GM23248 (cell line): ENCODE data around the gene GMPPA. TPM values are rescaled to one million over a fixed set of nuclear protein-coding genes. Genes with fewer than 3 reads are reported as not detected.

Source experiments
- DNase-seq: peaks from one replicate; pipeline ENCODE4 v3.0.0-alpha.2; 2015
- H2AFZ ChIP-seq: fragments of 200-600 bp; sonication (generic); 2 replicates; pipeline ENCODE4 v1.6.1; 2016; ENCODE audit warnings: antibody characterized with exemption
- H3F3A ChIP-seq: fragments of 200-600 bp; sonication (generic); 2 replicates; pipeline ENCODE4 v1.6.1; 2016; ENCODE audit warnings: mild to moderate bottlenecking, antibody characterized with exemption, mixed run types; ENCODE audit not compliant: insufficient read depth
- H3K27ac ChIP-seq: fragments of 200-600 bp; sonication (generic); 2 replicates; pipeline ENCODE4 v1.5.1; 2016; ENCODE audit warnings: mild to moderate bottlenecking
- H3K27me3 ChIP-seq: fragments of 200-600 bp; sonication (generic); replicated peaks from 2 replicates; pipeline ENCODE4 v1.6.1; 2016; ENCODE audit warnings: mild to moderate bottlenecking; ENCODE audit not compliant: insufficient read depth
- H3K36me3 ChIP-seq: fragments of 200-600 bp; sonication (generic); 2 replicates; pipeline ENCODE4 v1.6.1; 2016; ENCODE audit warnings: low read depth, mild to moderate bottlenecking
- H3K4me1 ChIP-seq: fragments of 200-600 bp; sonication (generic); 2 replicates; pipeline ENCODE4 v1.6.1; 2016; ENCODE audit warnings: mild to moderate bottlenecking; ENCODE audit not compliant: insufficient read depth
- H3K4me2 ChIP-seq: fragments of 200-600 bp; sonication (generic); one replicate; pipeline ENCODE4 v1.6.1; 2016; ENCODE audit warnings: mild to moderate bottlenecking; ENCODE audit not compliant: unreplicated experiment
- H3K4me3 ChIP-seq: fragments of 200-600 bp; sonication (generic); 2 replicates; pipeline ENCODE4 v1.5.1; 2016; ENCODE audit warnings: mild to moderate bottlenecking
- H3K79me2 ChIP-seq: fragments of 200-600 bp; sonication (generic); 2 replicates; pipeline ENCODE4 v1.6.1; 2016; ENCODE audit warnings: mild to moderate bottlenecking; ENCODE audit not compliant: insufficient read depth
- H3K9ac ChIP-seq: fragments of 200-600 bp; sonication (generic); 2 replicates; pipeline ENCODE4 v1.6.1; 2016; ENCODE audit warnings: mild to moderate bottlenecking
- H3K9me2 ChIP-seq: fragments of 200-600 bp; sonication (generic); 2 replicates; pipeline ENCODE4 v1.6.1; 2016; ENCODE audit warnings: mixed run types, mild to moderate bottlenecking, moderate library complexity; ENCODE audit not compliant: insufficient read depth
- H3K9me3 ChIP-seq: fragments of 200-600 bp; sonication (generic); one replicate; pipeline ENCODE4 v1.6.1; 2017; ENCODE audit warnings: low read depth
- H4K20me1 ChIP-seq: fragments of 200-600 bp; sonication (generic); 2 replicates; pipeline ENCODE4 v1.6.0; 2016; ENCODE audit not compliant: insufficient read depth
- EZH2 ChIP-seq: fragments of 200-600 bp; sonication (generic); IDR thresholded peaks from 2 replicates; pipeline ENCODE4 v1.6.1; 2018; ENCODE audit warnings: antibody characterized with exemption, mild to moderate bottlenecking; ENCODE audit not compliant: insufficient read depth, poor library complexity, severe bottlenecking
- EZH2phosphoT487 ChIP-seq: fragments of 200-600 bp; sonication (generic); IDR thresholded peaks from 2 replicates; pipeline ENCODE4 v1.6.1; 2018; ENCODE audit warnings: antibody characterized with exemption, moderate library complexity, mild to moderate bottlenecking, low read depth; ENCODE audit not compliant: insufficient read depth
- WGBS, 2 experiments: methylation state at CpG; one replicate each; pipeline ENCODE4 v1.1.6; 2015 to 2017; ENCODE audit warnings: low lambda C conversion rate in 2 of 2, low coverage in 1 of 2; ENCODE audit errors: missing lambda C conversion rate in 2 of 2; 5-methylcytosine and 5-hydroxymethylcytosine counted together
- in situ Hi-C: fragments of 300-500 bp; cut with MboI; formaldehyde crosslinking; loops from 2 replicates; pipeline ENCODE4 v1.15.0; 2020
- polyA plus RNA-seq: library from polyadenylated mRNA; unstranded; fragments of >200 nt; fragmentation: Nextera tagmentation; extraction: Ambion mirVana; gene quantifications from 2 replicates; pipeline ENCODE4 v1.2.1, GENCODE V29; 2016
- total RNA-seq: library from RNA; depleted of rRNA; stranded (reverse); fragments of >200 nt; shearing (Covaris generic); gene quantifications from 2 replicates; pipeline ENCODE4 v1.2.3, GENCODE V29; 2014

The GMPPA gene
- total and polyA plus RNA-seq, 2 experiments from 2014 or later: 60.6 to 65.6 TPM

DNA sequence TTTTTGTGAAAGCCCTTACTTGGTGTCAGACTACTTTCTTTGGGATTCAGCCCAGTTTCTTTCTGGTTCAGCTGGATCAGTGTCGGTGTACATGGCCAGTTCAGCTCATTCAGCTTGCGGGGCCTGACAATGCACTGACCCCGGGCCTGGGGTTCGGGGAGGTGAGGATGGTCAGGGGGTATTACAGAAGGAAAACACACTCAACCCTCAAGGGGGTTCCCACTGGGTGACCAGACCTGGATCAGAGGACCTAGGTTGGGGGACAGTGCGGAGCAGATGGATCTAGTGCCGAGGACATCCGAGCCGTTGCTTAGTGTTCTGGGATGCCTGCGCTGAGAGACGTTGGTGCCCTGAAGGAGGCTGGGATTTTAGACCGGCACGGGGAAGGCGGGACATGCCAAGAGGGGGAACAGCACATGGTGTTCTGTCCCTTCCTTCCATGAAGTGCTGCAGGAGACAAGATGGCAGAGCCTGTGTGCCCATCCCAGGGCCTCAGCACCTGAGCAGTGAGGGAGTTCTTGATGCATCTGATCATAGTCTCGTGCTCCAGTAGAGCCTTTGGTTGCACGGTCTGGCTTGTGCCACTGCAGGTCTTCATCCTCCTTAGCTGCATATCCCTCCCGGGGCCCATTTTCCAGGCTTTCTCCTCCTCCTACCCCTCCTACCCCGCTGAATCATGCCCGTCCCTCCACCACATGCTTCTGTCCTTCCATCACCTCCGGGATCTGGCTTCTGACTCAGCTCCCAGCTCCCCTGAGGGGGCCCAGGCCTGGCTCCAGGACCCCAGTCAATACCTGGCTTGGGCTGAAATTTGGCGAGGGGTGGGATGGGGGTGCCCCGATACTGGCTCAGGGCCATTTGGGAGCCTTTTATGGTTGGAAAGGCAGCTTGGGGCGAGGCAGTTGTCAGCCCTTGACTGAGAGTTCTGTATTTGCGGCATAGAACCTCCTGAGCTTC lies 46.1 kb upstream of the GMPPA start:
- DNase-seq: peak; percentile 97
- Histone ChIP-seq H3K27ac (peak overlapping the region; percentile 86), H3K9me3 (no peaks in the 10 kb centered on the region), H3K36me3 (0 out of 2 replicates have a peak, but pooled peaks cover 4% of the 10 kb centered on the region), H3K4me1 (peaks cover 40% of the 10 kb centered on the region), H4K20me1 (no peaks in the 10 kb centered on the region), H2AFZ (peak overlapping the region; percentile 19; the same call in 1 of the 2 replicates), H3K27me3 (no peaks in the 10 kb centered on the region), H3K4me3 (peak overlapping the region; percentile 28), H3F3A (peaks cover 18% of the 10 kb centered on the region), H3K9me2 (no peaks in the 10 kb centered on the region), H3K79me2 (no peaks in the 10 kb centered on the region), H3K4me2 (peak overlapping the region; percentile 61), H3K9ac (peak overlapping the region; percentile 62)
- WGBS, 2 experiments: 52 to 53% methylated on average over 23 of the region's 23 CpGs
- TF ChIP-seq EZH2 (no peak), EZH2phosphoT487 (no peak)
- in situ Hi-C loops: no loop called here

DNA sequence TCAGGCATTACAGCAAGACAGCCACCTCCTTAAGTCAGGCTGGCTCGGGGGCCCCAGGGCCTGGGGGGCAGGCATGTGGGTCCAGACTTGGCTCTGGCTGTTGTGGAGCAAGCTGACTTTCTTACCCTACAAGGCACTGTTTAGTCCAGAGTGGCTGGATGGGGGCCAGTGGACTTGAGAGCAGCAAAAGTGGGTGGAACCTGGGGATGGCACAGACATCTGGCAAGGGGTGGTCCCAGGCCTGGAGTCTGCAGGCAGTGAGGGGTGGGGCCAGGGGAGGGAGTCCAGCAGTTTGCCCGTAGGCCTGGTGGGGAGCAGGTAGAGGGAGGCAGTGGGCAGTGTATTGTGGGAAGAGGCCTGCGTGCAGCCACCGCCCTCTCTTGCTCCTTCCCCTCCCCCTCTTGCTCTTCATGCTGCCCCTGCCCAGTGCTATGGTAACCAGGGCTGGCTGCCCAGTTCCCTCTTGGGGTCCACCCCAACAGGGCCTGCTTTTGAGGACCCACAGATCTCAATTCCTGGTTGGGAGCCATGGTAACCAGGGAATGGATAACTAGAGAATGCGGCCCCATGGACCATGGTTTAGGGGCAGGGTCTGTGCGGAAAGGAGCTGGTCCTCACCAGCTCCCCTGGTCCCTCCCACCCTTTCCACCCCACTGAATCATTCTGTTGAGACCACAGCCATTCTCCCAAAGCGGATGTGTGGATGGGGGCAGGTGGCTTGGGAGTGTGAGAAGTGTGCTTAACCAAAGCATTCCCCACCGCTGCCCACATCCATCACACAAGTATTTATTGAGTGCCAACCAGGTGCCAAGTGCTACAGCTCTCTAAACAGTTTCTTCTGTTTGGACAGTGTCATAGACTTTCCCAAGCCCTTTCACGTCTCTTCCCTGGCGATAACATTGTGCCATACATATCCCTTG lies 44.8 kb upstream of the GMPPA start:
- Histone ChIP-seq H3F3A (peaks cover 24% of the 10 kb centered on the region), H2AFZ (0 out of 2 replicates have a peak overlapping the region, but pooled peaks have one; percentile 19), H3K4me3 (peak overlapping the region; percentile 28), H3K36me3 (0 out of 2 replicates have a peak, but pooled peaks cover 4% of the 10 kb centered on the region), H3K9ac (peak overlapping the region; percentile 62), H3K4me1 (peaks cover 43% of the 10 kb centered on the region), H3K9me2 (no peaks in the 10 kb centered on the region), H3K4me2 (peak overlapping the region; percentile 61), H4K20me1 (no peaks in the 10 kb centered on the region), H3K9me3 (no peaks in the 10 kb centered on the region), H3K27ac (peak overlapping the region; percentile 86), H3K27me3 (no peaks in the 10 kb centered on the region), H3K79me2 (no peaks in the 10 kb centered on the region)
- TF ChIP-seq EZH2phosphoT487 (no peak), EZH2 (no peak)
- 78% methylated on average over 8 to 10 of the region's 10 CpGs for WGBS, 2 experiments
- DNase-seq: peak; percentile 87
- in situ Hi-C loops: no loop called here

GRCh38 chr2:219455581-219455980 lies 43.1 kb upstream of the GMPPA start:
- Histone ChIP-seq H3K36me3 (no peaks in the 10 kb centered on the region), H3K79me2 (no peaks in the 10 kb centered on the region; the same call in 1 of the 2 replicates), H3F3A (peaks cover 24% of the 10 kb centered on the region), H3K9me2 (no peaks in the 10 kb centered on the region), H3K4me1 (peaks cover 47% of the 10 kb centered on the region), H3K9ac (no peak overlapping the region), H3K4me3 (no peak overlapping the region), H3K27ac (no peak overlapping the region), H2AFZ (no peak overlapping the region), H3K4me2 (no peak overlapping the region), H3K27me3 (no peaks in the 10 kb centered on the region), H4K20me1 (no peaks in the 10 kb centered on the region), H3K9me3 (no peaks in the 10 kb centered on the region)
- no peak for DNase-seq
- WGBS, 2 experiments: 79 to 80% methylated on average over 6 of the region's 6 CpGs
- in situ Hi-C loops: no loop called here
- TF ChIP-seq EZH2 (no peak), EZH2phosphoT487 (no peak)

GRCh38 chr2:219457784-219458369 lies 40.8 kb upstream of the GMPPA start:
- H4K20me1 ChIP-seq: no peaks in the 10 kb centered on the region
- in situ Hi-C loops: no loop called here
- no peak overlapping the region for H2AFZ ChIP-seq
- H3K27me3 ChIP-seq: no peaks in the 10 kb centered on the region
- 67% methylated on average over 5 of the region's 5 CpGs for WGBS, 2 experiments
- no peaks in the 10 kb centered on the region; the same call in 1 of the 2 replicates for H3K36me3 ChIP-seq
- peaks cover 37% of the 10 kb centered on the region for H3K4me1 ChIP-seq
- H3K4me2 ChIP-seq: no peak overlapping the region
- H3K27ac ChIP-seq: 0 out of 2 replicates have a peak overlapping the region, but pooled peaks have one; percentile 17
- H3K9me2 ChIP-seq: no peaks in the 10 kb centered on the region
- H3K79me2 ChIP-seq: no peaks in the 10 kb centered on the region; the same call in 1 of the 2 replicates
- H3K9me3 ChIP-seq: no peaks in the 10 kb centered on the region
- H3F3A ChIP-seq: peaks cover 13% of the 10 kb centered on the region
- peak overlapping the region; percentile 15; the same call in 1 of the 2 replicates for H3K9ac ChIP-seq
- TF ChIP-seq EZH2phosphoT487 (no peak), EZH2 (no peak)
- DNase-seq: peak; percentile 57
- no peak overlapping the region for H3K4me3 ChIP-seq
